ENCODE results near the gene SPEM2.

The SPEM2 gene

DNA sequence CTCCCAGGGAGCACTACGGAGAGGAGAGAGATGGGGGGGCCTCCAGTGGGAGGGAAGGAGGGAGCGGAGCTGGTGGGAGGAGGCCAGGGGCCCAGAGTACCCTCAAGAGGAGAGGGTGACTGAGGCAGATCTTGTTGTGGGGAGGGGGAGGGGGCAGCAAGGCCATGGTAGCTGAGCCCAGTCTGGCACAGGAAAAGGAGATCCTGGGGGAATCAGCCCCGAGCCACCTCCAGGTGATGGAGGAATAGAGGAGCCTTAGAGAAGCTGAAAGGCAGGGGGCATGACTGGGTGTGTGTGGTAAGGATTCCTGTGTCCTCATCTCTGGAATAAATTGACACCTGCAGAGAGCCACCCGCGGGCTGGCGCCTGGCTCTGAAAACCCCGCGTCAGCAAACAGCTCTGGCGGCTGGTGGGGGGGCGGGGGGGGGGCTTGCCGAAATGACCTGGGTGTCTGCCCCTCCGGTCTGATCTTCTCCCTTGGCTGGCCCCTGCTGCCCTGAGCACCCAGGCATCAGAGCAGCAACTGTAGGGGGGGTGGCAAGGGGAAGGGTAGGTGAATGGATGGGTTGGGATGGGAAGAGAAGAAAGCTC is 19.1 kb upstream of the SPEM2 start:
- Histone ChIP-seq H3K36me3 (ENCODE audit: control insufficient read depth, insufficient read depth, low read length) (no peaks in the 10 kb centered on the region), H3K9ac (ENCODE audit: low read length) (no peak overlapping the region), H3K27me3 (ENCODE audit: control insufficient read depth, insufficient read depth, low read length) (peaks cover 23% of the 10 kb centered on the region), H3K4me1 (ENCODE audit: control insufficient read depth, insufficient read depth, low read length) (peaks cover 8% of the 10 kb centered on the region), H3K4me3 (ENCODE audit: low read length) (no peak overlapping the region), H3K9me3 (ENCODE audit: control insufficient read depth, low read length) (no peaks in the 10 kb centered on the region)

- Histone ChIP-seq H3K4me3 (ENCODE audit: low read length) (no peak overlapping the region), H3K27me3 (ENCODE audit: control insufficient read depth, insufficient read depth, low read length) (peaks cover 23% of the 10 kb centered on the region), H3K9ac (ENCODE audit: low read length) (no peak overlapping the region), H3K9me3 (ENCODE audit: control insufficient read depth, low read length) (no peaks in the 10 kb centered on the region), H3K4me1 (ENCODE audit: control insufficient read depth, insufficient read depth, low read length) (peaks cover 8% of the 10 kb centered on the region), H3K36me3 (ENCODE audit: control insufficient read depth, insufficient read depth, low read length) (no peaks in the 10 kb centered on the region)
Observed at GRCh38 chr17:7407082-7407481, 18.3 kb upstream of the SPEM2 start.

GRCh38 chr17:7407485-7408251 is 17.7 kb upstream of the SPEM2 start, which contains the start of gene NLGN2:
TSS of gene NLGN2 (plus strand) at chr17:7407845. CDS start at chr17:7408256, 411 bp downstream.
- Histone ChIP-seq H3K27me3 (ENCODE audit: control insufficient read depth, insufficient read depth, low read length) (peaks cover 23% of the 10 kb centered on the region), H3K4me3 (ENCODE audit: low read length) (no peak within 1 kb of the TSS), H3K4me1 (ENCODE audit: control insufficient read depth, insufficient read depth, low read length) (peaks cover 7% of the 10 kb centered on the region), H3K36me3 (ENCODE audit: control insufficient read depth, insufficient read depth, low read length) (no peaks in the 10 kb centered on the region), H3K9me3 (ENCODE audit: control insufficient read depth, low read length) (no peaks in the 10 kb centered on the region), H3K9ac (ENCODE audit: low read length) (no peak within 1 kb of the TSS)

DNA sequence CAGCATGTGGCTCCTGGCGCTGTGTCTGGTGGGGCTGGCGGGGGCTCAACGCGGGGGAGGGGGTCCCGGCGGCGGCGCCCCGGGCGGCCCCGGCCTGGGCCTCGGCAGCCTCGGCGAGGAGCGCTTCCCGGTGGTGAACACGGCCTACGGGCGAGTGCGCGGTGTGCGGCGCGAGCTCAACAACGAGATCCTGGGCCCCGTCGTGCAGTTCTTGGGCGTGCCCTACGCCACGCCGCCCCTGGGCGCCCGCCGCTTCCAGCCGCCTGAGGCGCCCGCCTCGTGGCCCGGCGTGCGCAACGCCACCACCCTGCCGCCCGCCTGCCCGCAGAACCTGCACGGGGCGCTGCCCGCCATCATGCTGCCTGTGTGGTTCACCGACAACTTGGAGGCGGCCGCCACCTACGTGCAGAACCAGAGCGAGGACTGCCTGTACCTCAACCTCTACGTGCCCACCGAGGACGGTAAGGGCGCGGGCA is 17.1 kb upstream of the SPEM2 start:
- Histone ChIP-seq H3K9ac (ENCODE audit: low read length) (no peak overlapping the region), H3K36me3 (ENCODE audit: control insufficient read depth, insufficient read depth, low read length) (no peaks in the 10 kb centered on the region), H3K9me3 (ENCODE audit: control insufficient read depth, low read length) (no peaks in the 10 kb centered on the region), H3K4me1 (ENCODE audit: control insufficient read depth, insufficient read depth, low read length) (peaks cover under 1% of the 10 kb centered on the region), H3K4me3 (ENCODE audit: low read length) (no peak overlapping the region), H3K27me3 (ENCODE audit: control insufficient read depth, insufficient read depth, low read length) (peaks cover 23% of the 10 kb centered on the region)

DNA sequence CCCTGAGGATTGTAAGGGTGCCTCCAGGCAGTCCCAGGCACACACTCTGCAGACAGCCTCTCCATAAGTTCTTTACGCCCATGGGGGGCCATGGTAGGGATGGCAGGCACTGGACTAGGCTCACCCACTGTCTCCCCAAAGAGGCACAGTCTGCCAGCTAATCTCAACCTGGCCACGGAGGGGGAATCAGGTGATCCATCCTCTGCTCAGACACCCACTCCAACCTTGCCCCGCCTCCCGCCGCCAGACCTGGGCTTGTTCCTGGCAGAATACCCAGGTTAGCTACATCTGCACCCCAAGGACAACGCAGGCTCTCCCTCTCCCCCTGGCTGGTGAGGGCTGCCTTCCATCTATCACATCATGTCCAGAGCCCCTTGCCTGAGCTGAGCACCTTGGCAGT is 16.6 kb upstream of the SPEM2 start:
- no peak overlapping the region for H3K9ac ChIP-seq (ENCODE audit: low read length)
- H3K4me1 ChIP-seq (ENCODE audit: control insufficient read depth, insufficient read depth, low read length) = no peaks in the 10 kb centered on the region
- no peaks in the 10 kb centered on the region for H3K9me3 ChIP-seq (ENCODE audit: control insufficient read depth, low read length)
- H3K4me3 ChIP-seq (ENCODE audit: low read length) = no peak overlapping the region
- H3K36me3 ChIP-seq (ENCODE audit: control insufficient read depth, insufficient read depth, low read length) = no peaks in the 10 kb centered on the region
- H3K27me3 ChIP-seq (ENCODE audit: control insufficient read depth, insufficient read depth, low read length) = peaks cover 23% of the 10 kb centered on the region

- Histone ChIP-seq H3K4me3 (ENCODE audit: low read length) (no peak overlapping the region), H3K9ac (ENCODE audit: low read length) (no peak overlapping the region), H3K27me3 (ENCODE audit: control insufficient read depth, insufficient read depth, low read length) (peaks cover 23% of the 10 kb centered on the region), H3K36me3 (ENCODE audit: control insufficient read depth, insufficient read depth, low read length) (no peaks in the 10 kb centered on the region), H3K9me3 (ENCODE audit: control insufficient read depth, low read length) (no peaks in the 10 kb centered on the region), H3K4me1 (ENCODE audit: control insufficient read depth, insufficient read depth, low read length) (no peaks in the 10 kb centered on the region)
Observed at GRCh38 chr17:7409716-7410115, 15.7 kb upstream of the SPEM2 start.

DNA sequence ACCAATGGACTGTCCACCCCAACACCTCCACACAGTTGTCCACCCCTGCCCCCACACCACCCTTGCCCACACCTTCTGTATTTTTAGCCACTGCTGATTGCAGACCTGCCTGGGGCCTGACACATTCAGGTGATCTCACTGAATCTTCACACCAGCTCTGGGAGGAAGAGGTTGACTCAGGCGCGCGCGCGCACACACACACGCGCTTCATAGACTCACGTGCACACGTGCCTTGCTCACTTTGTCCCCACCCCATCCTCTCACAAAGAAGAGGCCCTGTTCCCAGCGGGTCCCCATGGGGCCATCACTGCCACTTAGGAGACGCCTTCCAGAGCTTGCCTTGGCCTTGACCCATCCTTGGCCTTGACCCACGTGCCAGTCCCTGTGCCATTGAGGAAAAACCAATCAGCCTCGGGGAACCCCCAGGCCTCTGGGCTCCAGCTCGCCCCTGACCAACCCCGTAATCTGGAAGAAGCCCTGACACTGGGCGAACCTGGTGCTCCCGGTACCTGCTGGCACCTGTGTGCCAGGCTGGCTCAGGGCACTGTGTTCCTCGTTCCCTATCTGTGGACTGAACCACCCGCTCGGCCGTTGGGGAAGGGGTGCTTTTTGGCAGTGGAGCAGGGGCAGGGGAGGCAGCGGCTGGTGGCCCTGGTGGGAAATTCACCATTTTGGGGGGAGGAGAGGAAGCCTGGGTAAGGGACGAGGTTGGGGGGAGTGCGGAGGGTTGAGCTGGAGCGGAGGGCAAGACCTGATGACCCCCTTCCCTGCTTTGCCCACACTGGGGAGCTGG is 14.6 kb upstream of the SPEM2 start:
- H3K36me3 ChIP-seq (ENCODE audit: control insufficient read depth, insufficient read depth, low read length) = no peaks in the 10 kb centered on the region
- H3K27me3 ChIP-seq (ENCODE audit: control insufficient read depth, insufficient read depth, low read length) = peaks cover 12% of the 10 kb centered on the region
- H3K9ac ChIP-seq (ENCODE audit: low read length) = no peak overlapping the region
- H3K4me3 ChIP-seq (ENCODE audit: low read length) = no peak overlapping the region
- no peaks in the 10 kb centered on the region for H3K9me3 ChIP-seq (ENCODE audit: control insufficient read depth, low read length)
- no peaks in the 10 kb centered on the region for H3K4me1 ChIP-seq (ENCODE audit: control insufficient read depth, insufficient read depth, low read length)

- Histone ChIP-seq H3K9me3 (ENCODE audit: control insufficient read depth, low read length) (no peaks in the 10 kb centered on the region), H3K4me1 (ENCODE audit: control insufficient read depth, insufficient read depth, low read length) (no peaks in the 10 kb centered on the region), H3K9ac (ENCODE audit: low read length) (no peak overlapping the region), H3K36me3 (ENCODE audit: control insufficient read depth, insufficient read depth, low read length) (no peaks in the 10 kb centered on the region), H3K27me3 (ENCODE audit: control insufficient read depth, insufficient read depth, low read length) (peaks cover 7% of the 10 kb centered on the region), H3K4me3 (ENCODE audit: low read length) (no peak overlapping the region)
Observed at GRCh38 chr17:7411427-7411750, 14.0 kb upstream of the SPEM2 start.

- no peak overlapping the region for H3K9ac ChIP-seq (ENCODE audit: low read length)
- peaks cover under 1% of the 10 kb centered on the region for H3K27me3 ChIP-seq (ENCODE audit: control insufficient read depth, insufficient read depth, low read length)
- no peaks in the 10 kb centered on the region for H3K36me3 ChIP-seq (ENCODE audit: control insufficient read depth, insufficient read depth, low read length)
- no peak overlapping the region for H3K4me3 ChIP-seq (ENCODE audit: low read length)
- no peaks in the 10 kb centered on the region for H3K9me3 ChIP-seq (ENCODE audit: control insufficient read depth, low read length)
- H3K4me1 ChIP-seq (ENCODE audit: control insufficient read depth, insufficient read depth, low read length) = no peaks in the 10 kb centered on the region
Observed at GRCh38 chr17:7413346-7413985, 11.9 kb upstream of the SPEM2 start.

- H3K36me3 ChIP-seq (ENCODE audit: control insufficient read depth, insufficient read depth, low read length) = no peaks in the 10 kb centered on the region
- H3K27me3 ChIP-seq (ENCODE audit: control insufficient read depth, insufficient read depth, low read length) = peaks cover 8% of the 10 kb centered on the region
- H3K9ac ChIP-seq (ENCODE audit: low read length) = no peak overlapping the region
- no peaks in the 10 kb centered on the region for H3K9me3 ChIP-seq (ENCODE audit: control insufficient read depth, low read length)
- no peak overlapping the region for H3K4me3 ChIP-seq (ENCODE audit: low read length)
- no peaks in the 10 kb centered on the region for H3K4me1 ChIP-seq (ENCODE audit: control insufficient read depth, insufficient read depth, low read length)
Observed at GRCh38 chr17:7414837-7415236, 10.6 kb upstream of the SPEM2 start.

DNA sequence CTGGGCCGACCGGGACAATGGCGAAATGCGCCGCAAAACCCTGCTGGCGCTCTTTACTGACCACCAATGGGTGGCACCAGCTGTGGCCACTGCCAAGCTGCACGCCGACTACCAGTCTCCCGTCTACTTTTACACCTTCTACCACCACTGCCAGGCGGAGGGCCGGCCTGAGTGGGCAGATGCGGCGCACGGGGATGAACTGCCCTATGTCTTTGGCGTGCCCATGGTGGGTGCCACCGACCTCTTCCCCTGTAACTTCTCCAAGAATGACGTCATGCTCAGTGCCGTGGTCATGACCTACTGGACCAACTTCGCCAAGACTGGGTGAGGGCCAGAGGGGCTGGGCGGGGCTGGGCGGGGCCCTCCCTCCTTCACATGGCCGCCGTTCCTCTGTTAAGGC is 9.6 kb upstream of the SPEM2 start:
- Histone ChIP-seq H3K4me3 (ENCODE audit: low read length) (no peak overlapping the region), H3K36me3 (ENCODE audit: control insufficient read depth, insufficient read depth, low read length) (no peaks in the 10 kb centered on the region), H3K4me1 (ENCODE audit: control insufficient read depth, insufficient read depth, low read length) (no peaks in the 10 kb centered on the region), H3K27me3 (ENCODE audit: control insufficient read depth, insufficient read depth, low read length) (peaks cover 8% of the 10 kb centered on the region), H3K9ac (ENCODE audit: low read length) (no peak overlapping the region), H3K9me3 (ENCODE audit: control insufficient read depth, low read length) (no peaks in the 10 kb centered on the region)

GRCh38 chr17:7416323-7416722 is 9.1 kb upstream of the SPEM2 start:
- no peak overlapping the region for H3K9ac ChIP-seq (ENCODE audit: low read length)
- no peaks in the 10 kb centered on the region for H3K4me1 ChIP-seq (ENCODE audit: control insufficient read depth, insufficient read depth, low read length)
- H3K9me3 ChIP-seq (ENCODE audit: control insufficient read depth, low read length) = no peaks in the 10 kb centered on the region
- H3K27me3 ChIP-seq (ENCODE audit: control insufficient read depth, insufficient read depth, low read length) = peaks cover 8% of the 10 kb centered on the region
- no peak overlapping the region for H3K4me3 ChIP-seq (ENCODE audit: low read length)
- H3K36me3 ChIP-seq (ENCODE audit: control insufficient read depth, insufficient read depth, low read length) = no peaks in the 10 kb centered on the region
